ENCODE data around the gene C1QB. TPM values are rescaled to one million over a fixed set of nuclear protein-coding genes. Genes with fewer than 3 reads are reported as not detected.

C1QB gene
- total RNA-seq, 1 donor from 2014 or later, result 707 TPM

DNA sequence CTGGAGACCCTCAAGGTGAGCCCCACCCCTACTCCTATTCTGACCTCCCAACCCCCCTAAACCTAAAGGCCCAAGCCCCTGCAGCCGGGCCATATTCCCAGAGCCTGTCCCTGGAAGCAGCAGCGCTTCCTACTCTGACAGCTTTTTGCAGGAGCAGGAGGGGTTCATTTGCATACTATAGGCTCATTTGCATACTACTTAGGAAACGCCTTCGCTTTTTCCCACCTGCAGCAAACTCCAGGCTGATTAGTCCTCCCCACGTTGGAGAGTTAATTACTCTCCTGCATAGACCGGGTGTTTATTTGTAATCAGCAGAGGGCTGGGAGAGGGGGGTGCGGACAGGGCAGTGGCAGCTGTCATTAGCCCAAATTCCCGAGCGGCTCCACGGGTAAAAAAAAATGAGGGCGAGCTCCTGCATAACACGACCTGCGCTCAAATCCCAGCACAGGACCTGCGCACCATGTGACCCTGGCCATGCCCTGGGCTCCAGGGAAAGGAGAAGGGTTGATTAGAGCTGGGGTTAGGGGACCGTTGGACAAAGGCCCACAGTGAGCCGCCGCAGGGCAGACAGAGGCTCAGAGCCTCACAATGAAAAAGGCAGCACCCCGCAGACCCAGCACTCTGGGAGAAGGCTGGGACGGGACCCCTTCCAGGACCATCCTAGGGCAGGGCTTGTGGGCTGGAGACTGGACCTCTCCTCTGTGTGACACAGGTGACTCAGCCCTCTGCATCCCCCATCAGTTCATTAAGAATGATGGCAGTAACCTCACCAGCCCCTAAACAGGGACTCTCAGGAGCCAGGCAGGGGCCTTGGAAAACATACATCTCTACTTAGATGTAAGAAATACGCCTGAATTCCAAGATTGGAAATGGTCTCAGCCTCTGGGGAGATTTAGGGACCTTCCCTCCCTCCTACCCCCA lies 26.5 kb upstream of the C1QB start:
- DNase-seq (no peak), ATAC-seq (no peak)
- Histone ChIP-seq H3K27ac (no peak overlapping the region), H3K9me3 (no peaks in the 10 kb centered on the region), H3K36me3 (no peaks in the 10 kb centered on the region), H3K27me3 (peaks cover 52% of the 10 kb centered on the region), H3K4me1 (no peaks in the 10 kb centered on the region), H3K4me3 (no peak overlapping the region)
- intact Hi-C loops (cut with DNase I), result no loop called here
- TF ChIP-seq, protein P1, sequence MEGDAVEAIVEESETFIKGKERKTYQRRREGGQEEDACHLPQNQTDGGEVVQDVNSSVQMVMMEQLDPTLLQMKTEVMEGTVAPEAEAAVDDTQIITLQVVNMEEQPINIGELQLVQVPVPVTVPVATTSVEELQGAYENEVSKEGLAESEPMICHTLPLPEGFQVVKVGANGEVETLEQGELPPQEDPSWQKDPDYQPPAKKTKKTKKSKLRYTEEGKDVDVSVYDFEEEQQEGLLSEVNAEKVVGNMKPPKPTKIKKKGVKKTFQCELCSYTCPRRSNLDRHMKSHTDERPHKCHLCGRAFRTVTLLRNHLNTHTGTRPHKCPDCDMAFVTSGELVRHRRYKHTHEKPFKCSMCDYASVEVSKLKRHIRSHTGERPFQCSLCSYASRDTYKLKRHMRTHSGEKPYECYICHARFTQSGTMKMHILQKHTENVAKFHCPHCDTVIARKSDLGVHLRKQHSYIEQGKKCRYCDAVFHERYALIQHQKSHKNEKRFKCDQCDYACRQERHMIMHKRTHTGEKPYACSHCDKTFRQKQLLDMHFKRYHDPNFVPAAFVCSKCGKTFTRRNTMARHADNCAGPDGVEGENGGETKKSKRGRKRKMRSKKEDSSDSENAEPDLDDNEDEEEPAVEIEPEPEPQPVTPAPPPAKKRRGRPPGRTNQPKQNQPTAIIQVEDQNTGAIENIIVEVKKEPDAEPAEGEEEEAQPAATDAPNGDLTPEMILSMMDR (IDR thresholded peaks at IDR 0.05), result no peak

DNA sequence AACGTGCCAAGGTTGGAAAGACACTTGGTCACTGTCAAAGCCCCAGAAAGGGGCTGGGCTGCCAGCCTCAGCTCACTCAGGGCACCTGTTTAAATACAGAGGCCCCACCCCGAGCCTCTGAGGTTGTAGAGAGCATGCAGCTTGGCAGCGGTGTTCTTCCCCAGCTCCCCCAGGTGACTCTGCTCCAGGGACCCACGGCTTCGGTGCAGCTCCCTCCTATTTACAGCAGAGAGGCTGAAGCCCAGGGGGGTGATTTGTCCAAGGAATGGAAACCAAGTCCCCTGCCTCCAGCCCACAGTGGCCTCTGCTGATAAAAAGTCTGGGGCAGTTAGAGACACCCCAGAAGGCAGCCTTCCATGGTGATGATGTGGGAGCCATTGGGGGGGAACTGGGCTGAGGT lies 25.7 kb upstream of the C1QB start:
- H3K27me3 ChIP-seq, result peaks cover 48% of the 10 kb centered on the region
- no peaks in the 10 kb centered on the region for H3K9me3 ChIP-seq
- no peak overlapping the region for H3K27ac ChIP-seq
- intact Hi-C loops (cut with DNase I), result no loop called here
- no peaks in the 10 kb centered on the region for H3K4me1 ChIP-seq
- TF ChIP-seq, protein P1 (IDR thresholded peaks at IDR 0.05), result no peak
- no peaks in the 10 kb centered on the region for H3K36me3 ChIP-seq
- ATAC-seq (no peak), DNase-seq (no peak)
- no peak overlapping the region for H3K4me3 ChIP-seq

DNA sequence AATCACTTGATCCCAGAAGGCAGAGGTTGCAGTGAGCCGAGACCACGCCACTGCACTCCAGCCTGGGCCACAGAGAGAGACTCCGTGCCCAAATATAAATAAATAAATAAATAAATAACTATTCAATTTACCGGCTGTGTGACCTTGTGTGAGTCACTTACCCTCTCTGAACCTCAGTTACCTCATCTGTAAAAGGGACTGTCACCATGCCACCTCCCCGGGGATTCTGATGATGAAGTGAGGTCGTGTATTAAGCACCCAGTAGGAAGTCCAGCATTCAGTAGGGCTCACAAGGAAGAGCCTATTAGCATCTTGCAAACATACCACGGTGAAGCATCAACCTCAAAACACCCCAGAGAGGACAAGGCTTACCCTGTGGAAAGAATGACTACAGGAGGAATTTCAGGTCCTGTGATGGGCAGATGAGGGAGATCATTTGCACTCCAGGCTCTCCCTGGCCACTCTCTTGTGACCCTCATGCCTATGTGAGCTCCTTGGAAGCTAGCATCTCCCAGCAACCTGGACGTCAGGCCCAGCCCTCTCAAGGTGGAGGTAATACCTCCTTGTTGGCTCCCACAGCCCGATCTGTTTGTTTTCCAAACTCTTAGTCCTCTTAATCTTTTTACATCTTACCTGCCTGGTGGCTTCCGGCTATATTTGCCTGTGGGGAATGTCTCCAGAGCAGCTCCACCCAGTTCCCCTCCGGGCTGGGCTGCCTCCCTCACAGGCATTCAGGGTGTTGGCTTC lies 24.2 kb upstream of the C1QB start:
- H3K4me1 ChIP-seq, result no peaks in the 10 kb centered on the region
- no peaks in the 10 kb centered on the region for H3K9me3 ChIP-seq
- H3K27ac ChIP-seq, result no peak overlapping the region
- peaks cover 46% of the 10 kb centered on the region for H3K27me3 ChIP-seq
- ATAC-seq (no peak), DNase-seq (no peak)
- no peak overlapping the region for H3K4me3 ChIP-seq
- intact Hi-C loops (cut with DNase I), result no loop called here
- H3K36me3 ChIP-seq, result no peaks in the 10 kb centered on the region
- TF ChIP-seq, protein P1 (IDR thresholded peaks at IDR 0.05), result no peak

DNA sequence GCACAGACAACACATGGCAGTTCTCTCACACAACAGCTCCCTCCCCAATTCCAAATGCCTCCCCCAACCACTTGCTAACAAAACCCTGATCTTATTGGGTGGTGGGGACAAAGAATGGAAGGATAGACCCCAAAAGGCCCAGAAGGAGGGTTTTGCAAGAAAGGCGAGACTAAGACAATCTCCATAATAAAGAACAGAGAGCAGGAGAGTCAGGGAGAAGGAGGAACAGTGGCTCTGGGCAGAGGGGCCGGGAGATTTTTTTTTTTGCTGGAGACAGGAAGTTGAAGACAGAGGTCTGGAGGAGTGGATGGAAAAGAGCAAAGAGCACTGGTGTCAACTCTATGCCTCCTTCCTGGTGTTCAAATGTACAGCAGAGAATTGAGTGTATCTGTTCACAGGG lies 23.1 kb upstream of the C1QB start:
- Histone ChIP-seq H3K9me3 (no peaks in the 10 kb centered on the region), H3K4me3 (no peak overlapping the region), H3K4me1 (no peaks in the 10 kb centered on the region), H3K36me3 (no peaks in the 10 kb centered on the region), H3K27ac (no peak overlapping the region), H3K27me3 (peaks cover 40% of the 10 kb centered on the region)
- TF ChIP-seq, protein P1 (IDR thresholded peaks at IDR 0.05), result no peak
- DNase-seq (no peak), ATAC-seq (no peak)
- intact Hi-C loops (cut with DNase I), result no loop called here

DNA sequence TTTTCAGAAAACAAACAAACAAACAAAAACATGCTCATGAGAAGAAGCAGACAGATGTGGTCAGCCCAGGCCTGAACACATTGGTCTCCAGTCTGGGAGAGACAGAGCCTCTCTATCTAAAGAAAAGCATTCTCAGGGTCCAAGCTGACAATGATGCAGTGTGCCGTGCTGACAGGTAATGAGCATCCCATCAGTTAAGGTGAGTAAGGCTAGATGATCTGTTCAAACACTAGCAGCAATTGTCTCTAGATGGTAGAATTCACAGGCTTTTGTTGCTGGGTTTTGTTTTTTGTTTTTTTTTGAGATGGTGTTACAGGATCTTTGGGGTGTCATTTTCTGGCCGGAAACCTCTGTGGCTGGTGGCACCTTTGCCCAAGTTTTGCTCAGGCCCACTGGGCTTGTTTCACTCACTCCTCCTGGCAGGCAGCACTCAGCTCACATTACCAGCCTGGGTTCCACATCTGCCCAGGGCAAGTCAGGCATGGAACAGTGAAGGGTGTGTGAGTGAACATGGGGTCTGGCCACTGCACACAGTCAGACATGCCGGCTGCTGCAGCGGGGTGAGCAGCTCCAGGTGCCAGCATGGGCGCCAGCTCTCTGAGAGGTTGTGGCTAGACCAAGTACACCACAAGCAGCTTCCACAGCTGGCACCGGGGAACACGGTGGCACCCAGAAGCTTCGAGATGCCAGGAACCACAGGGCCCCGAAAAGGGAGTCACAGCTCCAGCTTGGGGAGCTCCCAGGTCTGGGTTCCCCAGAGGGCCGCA lies 19.2 kb upstream of the C1QB start:
- no peak overlapping the region for H3K27ac ChIP-seq

More for the DNA sequence above, 19.2 kb upstream of the C1QB start:
- Histone ChIP-seq H3K27me3 (peaks cover 5% of the 10 kb centered on the region), H3K9me3 (no peaks in the 10 kb centered on the region), H3K4me3 (no peak overlapping the region), H3K4me1 (no peaks in the 10 kb centered on the region), H3K36me3 (no peaks in the 10 kb centered on the region)
- DNase-seq (no peak), ATAC-seq (no peak)
- intact Hi-C loops (cut with DNase I), result no loop called here
- TF ChIP-seq, protein P1 (IDR thresholded peaks at IDR 0.05), result no peak

All from upper lobe of right lung (tissue), 1 donor.